B cell (primary cell): ENCODE measurements around the gene SMG7. TPM values are rescaled to one million over a fixed set of nuclear protein-coding genes. Genes with fewer than 3 reads are reported as not detected.

Experiments
- ATAC-seq: fragments of 200-7000 bp; cut with Tn5 transposase; one replicate; pipeline ENCODE4 v1.10.0; 2021; ENCODE audit warnings: low read depth, mild to moderate bottlenecking, moderate number of reproducible peaks, moderate library complexity
- CTCF ChIA-PET: fragments of 350-600 bp; sonication (Branson Sonifier 250); formaldehyde crosslinking; loops from one replicate; lab custom pipeline; 2021; ENCODE audit warnings: antibody characterized with exemption, inconsistent platforms; lab: Charles Lee
- POLR2A ChIA-PET: fragments of 350-600 bp; sonication (Branson Sonifier 250); formaldehyde crosslinking; loops from one replicate; lab custom pipeline; 2021; ENCODE audit warnings: antibody characterized with exemption; lab: Charles Lee
- DNase-seq: peaks from one replicate; pipeline ENCODE4 v3.0.0; 2013
- H2AFZ ChIP-seq: 2 replicates; pipeline ENCODE4 v1.6.1; 2012; ENCODE audit warnings: mild to moderate bottlenecking, low read depth, low read length; ENCODE audit not compliant: insufficient read depth, poor library complexity, severe bottlenecking
- H3K27ac ChIP-seq, 2 donors: 1 replicate in 1 of 2; 2 replicates in 1 of 2; pipeline ENCODE4 v1.5.1; 2012 to 2013; ENCODE audit warnings: low read length in 2 of 2, mild to moderate bottlenecking in 2 of 2, moderate library complexity in 1 of 2
- H3K27me3 ChIP-seq, 4 experiments: fragments of 200-600 bp in 1 of 4; sonication (generic) in 1 of 4; replicated peaks in 1 of 4; 1 replicate in 2 of 4; 2 replicates in 2 of 4; pipeline versions ENCODE4 v1.6.1 to v1.7.0; 2013 to 2016; ENCODE audit warnings: low read length in 3 of 4, mild to moderate bottlenecking in 2 of 4, mixed read lengths in 1 of 4, moderate library complexity in 1 of 4; ENCODE audit not compliant: insufficient read depth in 4 of 4, control insufficient read depth in 3 of 4; ENCODE audit errors: control extremely low read depth in 1 of 4
- H3K36me3 ChIP-seq, 2 experiments: replicated peaks in 1 of 2; 1 replicate in 1 of 2; 2 replicates in 1 of 2; pipeline versions ENCODE4 v1.6.1 to v1.7.1; 2013; ENCODE audit warnings: low read length in 1 of 2; ENCODE audit not compliant: insufficient read depth in 2 of 2, control insufficient read depth in 1 of 2; ENCODE audit errors: control extremely low read depth in 1 of 2, extremely low read depth in 1 of 2
- H3K4me1 ChIP-seq, 2 donors: fragments of 200-600 bp in 1 of 2; sonication (generic) in 1 of 2; 1 replicate in 1 of 2; 2 replicates in 1 of 2; pipeline versions ENCODE4 v1.5.1 to v1.6.1; 2013 to 2017; ENCODE audit warnings: low read length in 2 of 2; ENCODE audit not compliant: control insufficient read depth in 2 of 2, insufficient read depth in 2 of 2
- H3K4me2 ChIP-seq: replicated peaks from 2 replicates; pipeline ENCODE3; 2012; ENCODE audit warnings: mild to moderate bottlenecking, low read depth, low read length; ENCODE audit not compliant: poor library complexity, severe bottlenecking
- H3K4me3 ChIP-seq, 5 experiments: fragments of 200-600 bp in 1 of 5; sonication (generic) in 1 of 5; 1 replicate in 3 of 5; 2 replicates in 2 of 5; pipeline versions ENCODE4 v1.5.1 to v1.7.0; 2011 to 2016; ENCODE audit warnings: low read length in 4 of 5, mild to moderate bottlenecking in 4 of 5, low read depth in 2 of 5, control low read depth in 1 of 5, moderate library complexity in 1 of 5; ENCODE audit not compliant: insufficient read depth in 1 of 5; ENCODE audit errors: control extremely low read depth in 1 of 5, extremely low read depth in 1 of 5
- H3K79me2 ChIP-seq: fragments of 200-600 bp; sonication (generic); one replicate; pipeline ENCODE4 v1.6.0; 2016; ENCODE audit warnings: low read length; ENCODE audit not compliant: control insufficient read depth, insufficient read depth
- H3K9ac ChIP-seq: fragments of 200-600 bp; sonication (generic); 2 replicates; pipeline ENCODE4 v1.6.1; 2017; ENCODE audit warnings: mild to moderate bottlenecking, low read length, moderate library complexity
- H3K9me3 ChIP-seq, 3 donors: one replicate each; pipeline versions ENCODE4 v1.6.1 to v1.7.1; 2013; ENCODE audit warnings: low read length in 2 of 3; ENCODE audit not compliant: control insufficient read depth in 2 of 3, insufficient read depth in 1 of 3; ENCODE audit errors: control extremely low read depth in 1 of 3
- H4K20me1 ChIP-seq: 2 replicates; pipeline ENCODE4 v1.6.0; 2012; ENCODE audit warnings: mild to moderate bottlenecking, low read length; ENCODE audit not compliant: insufficient read depth, control insufficient read depth, poor library complexity, severe bottlenecking
- H3K27ac Mint-ChIP-seq: one replicate; pipeline ENCODE4 v1.8.0; 2021; ENCODE audit warnings: mixed read lengths
- H3K27me3 Mint-ChIP-seq: one replicate; pipeline ENCODE4 v1.8.0; 2021; ENCODE audit warnings: mixed read lengths
- H3K4me1 Mint-ChIP-seq: one replicate; pipeline ENCODE4 v1.8.0; 2021; ENCODE audit warnings: mixed read lengths
- H3K4me3 Mint-ChIP-seq: one replicate; pipeline ENCODE4 v1.8.0; 2021; ENCODE audit warnings: mixed read lengths
- H3K9me3 Mint-ChIP-seq: one replicate; pipeline ENCODE4 v1.8.0; 2022; ENCODE audit warnings: mixed read lengths; ENCODE audit not compliant: insufficient read depth
- EZH2 ChIP-seq: IDR thresholded peaks from 2 replicates; pipeline ENCODE4 v1.6.1; 2012; ENCODE audit warnings: borderline replicate concordance, low read depth, mild to moderate bottlenecking, moderate library complexity, low read length; ENCODE audit not compliant: insufficient read depth, poor library complexity, severe bottlenecking
- WGBS: methylation state at CpG from one replicate; pipeline ENCODE4 v1.1.5; 2013; ENCODE audit warnings: missing lambda C conversion rate; ENCODE audit not compliant: insufficient coverage; 5-methylcytosine and 5-hydroxymethylcytosine counted together
- intact Hi-C: fragments of 100-400 bp; cut with micrococcal nuclease; formaldehyde crosslinking; loops from one replicate; pipeline ENCODE4 v1.10.0; 2022
- polyA plus RNA-seq: library from polyadenylated mRNA; depleted of rRNA; stranded (reverse); fragments of >200 nt; gene quantifications from 2 replicates; pipeline ENCODE4 v1.2.3, GENCODE V29; 2012
- total RNA-seq, 2 donors: library from RNA; stranded (reverse); fragments of 120-200 nt in 1 of 2; gene quantifications; 1 replicate in 1 of 2; 2 replicates in 1 of 2; pipeline versions ENCODE4 v1.2.3 to v1.2.4, GENCODE V29; 2013 to 2022
- TF ChIP-seq, protein P1 (sequence below): fragments of 200-600 bp; IDR thresholded peaks from one replicate; pipeline ENCODE4 v1.8.0; 2022; ENCODE audit warnings: antibody characterized with exemption, mild to moderate bottlenecking

SMG7 gene
- total and polyA plus RNA-seq, 2 donors (not counting 1 experiment from before 2014, with no cell fraction given), result 20.8 to 73.3 TPM

DNA sequence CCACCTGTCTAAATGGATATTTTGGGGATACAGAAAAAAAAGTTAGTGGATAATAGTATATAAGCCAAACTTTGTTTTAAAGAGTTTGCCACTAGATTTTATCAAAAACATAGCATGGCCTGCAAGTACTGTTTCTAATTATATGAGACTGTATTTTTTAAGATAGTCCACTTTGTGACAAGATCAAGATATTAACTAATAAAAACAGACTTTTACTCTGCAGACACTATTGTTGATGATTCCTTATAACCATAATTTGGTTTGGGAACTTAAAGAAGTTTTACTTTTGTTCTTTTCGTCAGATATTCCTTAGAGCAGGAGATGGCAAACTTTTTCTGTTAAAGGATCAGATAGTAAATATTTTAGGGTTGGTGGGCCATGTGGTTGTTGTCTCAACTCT lies 36.4 kb downstream of the SMG7 start:
- WGBS, result 100% methylated on average over 1 of the region's 1 CpG
- ATAC-seq (no peak), DNase-seq (no peak)
- no peaks in the 10 kb centered on the region for H3K4me1 ChIP-seq
- peaks cover 42% of the 10 kb centered on the region for H3K79me2 ChIP-seq
- Mint-ChIP-seq H3K4me3 (no peak overlapping the region), H3K9me3 (no peaks in the 10 kb centered on the region), H3K27me3 (no peaks in the 10 kb centered on the region), H3K27ac (no peak overlapping the region), H3K4me1 (peaks cover 14% of the 10 kb centered on the region)
- no peak overlapping the region for H3K27ac ChIP-seq
- H3K9me3 ChIP-seq, result no peaks in the 10 kb centered on the region
- intact Hi-C loops, result loop anchor here (10.0 kb wide), 1 partner anchor 54 kb away; no protein-coding TSS in a partner anchor
- no peaks in the 10 kb centered on the region for H3K27me3 ChIP-seq
- CTCF ChIA-PET, result no interaction called here
- TF ChIP-seq EZH2, result no peak
- TF ChIP-seq, protein P1, sequence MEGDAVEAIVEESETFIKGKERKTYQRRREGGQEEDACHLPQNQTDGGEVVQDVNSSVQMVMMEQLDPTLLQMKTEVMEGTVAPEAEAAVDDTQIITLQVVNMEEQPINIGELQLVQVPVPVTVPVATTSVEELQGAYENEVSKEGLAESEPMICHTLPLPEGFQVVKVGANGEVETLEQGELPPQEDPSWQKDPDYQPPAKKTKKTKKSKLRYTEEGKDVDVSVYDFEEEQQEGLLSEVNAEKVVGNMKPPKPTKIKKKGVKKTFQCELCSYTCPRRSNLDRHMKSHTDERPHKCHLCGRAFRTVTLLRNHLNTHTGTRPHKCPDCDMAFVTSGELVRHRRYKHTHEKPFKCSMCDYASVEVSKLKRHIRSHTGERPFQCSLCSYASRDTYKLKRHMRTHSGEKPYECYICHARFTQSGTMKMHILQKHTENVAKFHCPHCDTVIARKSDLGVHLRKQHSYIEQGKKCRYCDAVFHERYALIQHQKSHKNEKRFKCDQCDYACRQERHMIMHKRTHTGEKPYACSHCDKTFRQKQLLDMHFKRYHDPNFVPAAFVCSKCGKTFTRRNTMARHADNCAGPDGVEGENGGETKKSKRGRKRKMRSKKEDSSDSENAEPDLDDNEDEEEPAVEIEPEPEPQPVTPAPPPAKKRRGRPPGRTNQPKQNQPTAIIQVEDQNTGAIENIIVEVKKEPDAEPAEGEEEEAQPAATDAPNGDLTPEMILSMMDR, result no peak
- POLR2A ChIA-PET, result no interaction called here
- peaks cover 32% of the 10 kb centered on the region for H4K20me1 ChIP-seq
- H3K4me2 ChIP-seq, result no peak overlapping the region
- peaks cover 0 to 4% of the 10 kb centered on the region in 2 experiments for H3K36me3 ChIP-seq
- no peak overlapping the region for H3K4me3 ChIP-seq
- H2AFZ ChIP-seq, result no peak overlapping the region
- H3K9ac ChIP-seq, result no peak overlapping the region

DNA sequence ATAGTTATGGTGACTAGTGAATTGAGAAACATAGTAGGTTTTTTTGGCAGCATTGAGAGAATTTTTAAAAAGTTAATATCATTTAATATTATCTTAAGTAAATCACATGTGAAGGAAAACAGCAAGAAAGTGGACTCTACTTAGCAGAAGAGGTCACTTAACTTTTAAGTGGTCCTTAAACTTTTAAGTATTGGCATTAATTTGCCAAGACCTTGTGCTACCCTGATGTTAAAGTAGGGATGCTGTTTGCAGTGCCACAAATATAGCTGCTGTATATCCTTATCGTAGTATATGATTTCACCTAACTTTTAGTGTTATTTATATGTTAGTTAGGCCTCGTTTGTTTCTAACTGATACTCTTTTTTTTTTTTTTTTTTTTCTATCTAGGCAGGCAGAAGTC lies 40.2 kb downstream of the SMG7 start:
- WGBS, result no CpG with 5 or more reads among the region's 2 CpGs
- ATAC-seq, result no peak
- no peak overlapping the region for H3K4me3 Mint-ChIP-seq
- no peaks in the 10 kb centered on the region for H3K9me3 ChIP-seq
- peaks cover 11% of the 10 kb centered on the region for H3K4me1 Mint-ChIP-seq
- H3K4me2 ChIP-seq, result no peak overlapping the region
- peaks cover 17% of the 10 kb centered on the region for H4K20me1 ChIP-seq
- H3K27me3 ChIP-seq, result no peaks in the 10 kb centered on the region
- H3K36me3 ChIP-seq, result peaks cover 3 to 21% of the 10 kb centered on the region in 2 experiments
- intact Hi-C loops, result loop anchor here (5.0 kb wide), 1 partner anchor 35 kb away; no protein-coding TSS in a partner anchor
- ChIA-PET CTCF (interaction anchor here (0.8 to 1.2 kb wide), 2 partner anchors 10 to 43 kb away, joined by 3 read pairs; no protein-coding TSS in a partner anchor), POLR2A (no interaction called here)
- no peak overlapping the region for H3K27ac Mint-ChIP-seq
- peaks cover 17% of the 10 kb centered on the region for H3K79me2 ChIP-seq
- no peak overlapping the region for H3K27ac ChIP-seq
- DNase-seq, result no peak
- TF ChIP-seq, protein P1, result no peak
- TF ChIP-seq EZH2, result no peak
- no peaks in the 10 kb centered on the region for H3K9me3 Mint-ChIP-seq
- H3K4me1 ChIP-seq, result no peaks in the 10 kb centered on the region
- H3K4me3 ChIP-seq, result no peak overlapping the region
- H3K27me3 Mint-ChIP-seq, result no peaks in the 10 kb centered on the region
- no peak overlapping the region for H3K9ac ChIP-seq
- no peak overlapping the region for H2AFZ ChIP-seq
